ENCODE results near the gene TMEM151B. TPM values are rescaled to one million over a fixed set of nuclear protein-coding genes. Genes with fewer than 3 reads are reported as not detected.
A peak's percentile ranks its signal among the peaks of the same experiment; 100 is the strongest.

TMEM151B gene
- 0.10 TPM in 1 of 2 replicates, not detected in the other for total RNA-seq
- total RNA-seq (2013) = not detected
- 0.01 TPM in 2 replicates for polyA plus RNA-seq
- polyA minus RNA-seq = 0.14 TPM in 1 of 2 replicates, not detected in the other

GRCh38 chr6:44269921-44270525 lies at the start of gene TMEM151B:
Gene TMEM151B, plus strand, starts transcription at chr6:44270450. Its CDS starts 293 bp downstream, at chr6:44270743.
- peaks cover 40% of the 10 kb centered on the region for H3K27me3 Mint-ChIP-seq
- no peaks in the 10 kb centered on the region for H3K9me3 Mint-ChIP-seq (ENCODE audit: insufficient read depth)
- H2AFZ ChIP-seq (ENCODE audit: insufficient read depth, low read depth, low read length, poor library complexity, severe bottlenecking) = peak within 1 kb of the TSS; percentile 30
- H3K4me3 ChIP-seq (ENCODE audit: control extremely low read depth in 1 of 5, extremely low read depth in 1 of 5, insufficient read depth in 1 of 5, low read depth in 2 of 5, low read length in 4 of 5) = peak within 1 kb of the TSS in 3 of 5 experiments; percentile 34 to 52 (median 37)
- H4K20me1 ChIP-seq (ENCODE audit: control insufficient read depth, insufficient read depth, low read length, poor library complexity, severe bottlenecking) = no peaks in the 10 kb centered on the region
- DNase-seq = peak; percentile 40
- H3K9me3 ChIP-seq (ENCODE audit: control extremely low read depth in 1 of 3, control insufficient read depth in 2 of 3, insufficient read depth in 1 of 3, low read length in 2 of 3) = no peaks in the 10 kb centered on the region
- ChIA-PET POLR2A (interaction anchor here (0.6 to 0.7 kb wide), 2 partner anchors 47 to 1380 kb away, joined by 3 read pairs; a partner anchor contains a TSS), CTCF (interaction anchor here (1.2 to 5.5 kb wide), 5 partner anchors 23 to 176 kb away, joined by 4 to 107 read pairs (median 5); partner anchors contain the start of gene HSP90AB1)
- H3K4me1 ChIP-seq (ENCODE audit: control insufficient read depth in 2 of 2, insufficient read depth in 2 of 2, low read length in 2 of 2) = peaks cover 23 to 28% of the 10 kb centered on the region in 2 donors
- H3K9ac ChIP-seq (ENCODE audit: low read length) = no peak within 1 kb of the TSS
- H3K4me3 Mint-ChIP-seq = peak within 1 kb of the TSS; percentile 81
- no peaks in the 10 kb centered on the region for H3K79me2 ChIP-seq (ENCODE audit: control insufficient read depth, insufficient read depth, low read length)
- no peak within 1 kb of the TSS for H3K27ac ChIP-seq (ENCODE audit: low read length in 2 of 2)
- peak within 1 kb of the TSS; percentile 24 for H3K27ac Mint-ChIP-seq
- no peaks in the 10 kb centered on the region for H3K36me3 ChIP-seq (replicated peaks in 1 of 2; ENCODE audit: control extremely low read depth in 1 of 2, control insufficient read depth in 1 of 2, extremely low read depth in 1 of 2, insufficient read depth in 2 of 2, low read length in 1 of 2)
- intact Hi-C loops (cut with micrococcal nuclease) = loop anchor here (2.0 to 5.0 kb wide), 2 partner anchors 117 to 1045 kb away; partner anchors contain the start of gene CDC5L
- WGBS (ENCODE audit: insufficient coverage) = 16% methylated on average over 10 of the region's 29 CpGs
- H3K4me2 ChIP-seq (replicated peaks; ENCODE audit: low read depth, low read length, poor library complexity, severe bottlenecking) = peak within 1 kb of the TSS; percentile 79
- TF ChIP-seq EZH2 (IDR thresholded peaks at IDR 0.05; ENCODE audit: borderline replicate concordance, insufficient read depth, low read depth, low read length, poor library complexity, severe bottlenecking) (peak; percentile 83), CTCF (IDR thresholded peaks at IDR 0.05) (no peak)
- H3K27me3 ChIP-seq (replicated peaks in 1 of 4; ENCODE audit: control extremely low read depth in 1 of 4, control insufficient read depth in 3 of 4, insufficient read depth in 4 of 4, low read length in 3 of 4) = peaks cover 0 to 50% (median 28%) of the 10 kb centered on the region in 4 experiments
- H3K4me1 Mint-ChIP-seq = peaks cover 35% of the 10 kb centered on the region
- ATAC-seq (ENCODE audit: low read depth) = no peak

- H3K4me3 Mint-ChIP-seq = peak overlapping the region; percentile 58
- Histone ChIP-seq H3K27ac (ENCODE audit: low read length in 2 of 2) (no peak overlapping the region), H3K9ac (ENCODE audit: low read length) (no peak overlapping the region)
Measured at GRCh38 chr6:44220913-44221290, 49.3 kb upstream of the TMEM151B start.

More at GRCh38 chr6:44220913-44221290, 49.3 kb upstream of the TMEM151B start:
- Mint-ChIP-seq H3K4me1 (peaks cover 41% of the 10 kb centered on the region), H3K9me3 (ENCODE audit: insufficient read depth) (no peaks in the 10 kb centered on the region), H3K27ac (peak overlapping the region; percentile 13), H3K27me3 (no peaks in the 10 kb centered on the region)
- ATAC-seq (ENCODE audit: low read depth) (no peak), DNase-seq (no peak)
- no peaks in the 10 kb centered on the region for H3K36me3 ChIP-seq (replicated peaks in 1 of 2; ENCODE audit: control extremely low read depth in 1 of 2, control insufficient read depth in 1 of 2, extremely low read depth in 1 of 2, insufficient read depth in 2 of 2, low read length in 1 of 2)
- H4K20me1 ChIP-seq (ENCODE audit: control insufficient read depth, insufficient read depth, low read length, poor library complexity, severe bottlenecking) = no peaks in the 10 kb centered on the region
- H3K9me3 ChIP-seq (ENCODE audit: control extremely low read depth in 1 of 3, control insufficient read depth in 2 of 3, insufficient read depth in 1 of 3, low read length in 2 of 3) = no peaks in the 10 kb centered on the region
- no peaks in the 10 kb centered on the region for H3K79me2 ChIP-seq (ENCODE audit: control insufficient read depth, insufficient read depth, low read length)
- peaks cover 26 to 45% of the 10 kb centered on the region in 2 donors for H3K4me1 ChIP-seq (ENCODE audit: control insufficient read depth in 2 of 2, insufficient read depth in 2 of 2, low read length in 2 of 2)
- 92% methylated on average over 1 of the region's 4 CpGs for WGBS (ENCODE audit: insufficient coverage)
- no peak overlapping the region for H2AFZ ChIP-seq (ENCODE audit: insufficient read depth, low read depth, low read length, poor library complexity, severe bottlenecking)
- POLR2A ChIA-PET = interaction anchor here (0.6 to 2.4 kb wide), 2 partner anchors 25 to 166 kb away, joined by 5 to 11 read pairs; partner anchors contain the start of genes CDC5L and HSP90AB1
- no peak overlapping the region for H3K4me3 ChIP-seq (ENCODE audit: control extremely low read depth in 1 of 5, extremely low read depth in 1 of 5, insufficient read depth in 1 of 5, low read depth in 2 of 5, low read length in 4 of 5)
- H3K27me3 ChIP-seq (replicated peaks in 1 of 4; ENCODE audit: control extremely low read depth in 1 of 4, control insufficient read depth in 3 of 4, insufficient read depth in 4 of 4, low read length in 3 of 4) = peaks cover 0 to 2% (median 0%) of the 10 kb centered on the region in 4 experiments
- no peak overlapping the region for H3K4me2 ChIP-seq (replicated peaks; ENCODE audit: low read depth, low read length, poor library complexity, severe bottlenecking)
- intact Hi-C loops (cut with micrococcal nuclease) = loop anchor here (1.0 to 5.0 kb wide), 4 partner anchors 44 to 166 kb away; partner anchors contain the start of genes CDC5L and NFKBIE
- CTCF ChIA-PET = interaction anchor here (0.6 to 2.0 kb wide), 11 partner anchors 14 to 92 kb away, joined by 3 to 6 read pairs (median 3); partner anchors contain the start of gene AARS2
- TF ChIP-seq CTCF (IDR thresholded peaks at IDR 0.05) = no peak
- no peak for TF ChIP-seq EZH2 (IDR thresholded peaks at IDR 0.05; ENCODE audit: borderline replicate concordance, insufficient read depth, low read depth, low read length, poor library complexity, severe bottlenecking)
